HUES48 (cell line): ENCODE measurements around the gene GH1.
"Not testable (repeated sequence)": the region's sequence is repeated elsewhere in the genome, so short reads cannot be mapped to it uniquely, and the experiment has no call there.

Source experiments
- H3K27ac ChIP-seq: one replicate; pipeline ENCODE4 v1.7.0; 2013; ENCODE audit warnings: low read depth, low read length, inconsistent platforms
- H3K27me3 ChIP-seq: 2 replicates; pipeline ENCODE4 v1.6.1; 2013; ENCODE audit warnings: mild to moderate bottlenecking, low read length; ENCODE audit not compliant: control insufficient read depth, insufficient read depth
- H3K36me3 ChIP-seq: 2 replicates; pipeline ENCODE4 v1.6.1; 2013; ENCODE audit warnings: low read length; ENCODE audit not compliant: control insufficient read depth, insufficient read depth
- H3K4me1 ChIP-seq: 2 replicates; pipeline ENCODE4 v1.6.1; 2013; ENCODE audit warnings: mild to moderate bottlenecking, low read length; ENCODE audit not compliant: control insufficient read depth, insufficient read depth
- H3K4me3 ChIP-seq: 2 replicates; pipeline ENCODE4 v1.5.1; 2013; ENCODE audit warnings: mild to moderate bottlenecking, low read depth, low read length
- H3K9ac ChIP-seq: 2 replicates; pipeline ENCODE4 v1.6.1; 2013; ENCODE audit warnings: mild to moderate bottlenecking, low read depth, low read length, moderate library complexity
- H3K9me3 ChIP-seq: 2 replicates; pipeline ENCODE4 v1.6.1; 2013; ENCODE audit warnings: low read length; ENCODE audit not compliant: control insufficient read depth, insufficient read depth

Gene GH1

GRCh38 chr17:63871646-63872365 lies 46.8 kb downstream of the GH1 start:
- not testable (repeated sequence) for H3K9ac ChIP-seq

GRCh38 chr17:63870292-63870665 lies 48.4 kb downstream of the GH1 start:
- not testable (repeated sequence) for H3K4me3 ChIP-seq, H3K36me3 ChIP-seq, H3K9ac ChIP-seq, H3K4me1 ChIP-seq, H3K27ac ChIP-seq, H3K9me3 ChIP-seq, H3K27me3 ChIP-seq

More at GRCh38 chr17:63871646-63872365, 46.8 kb downstream of the GH1 start:
- not testable (repeated sequence) for H3K4me1 ChIP-seq, H3K9me3 ChIP-seq, H3K27ac ChIP-seq, H3K27me3 ChIP-seq, H3K4me3 ChIP-seq, H3K36me3 ChIP-seq

GRCh38 chr17:63869491-63870291 lies 48.9 kb downstream of the GH1 start:
- H3K4me3 ChIP-seq, H3K36me3 ChIP-seq, H3K9ac ChIP-seq, H3K27ac ChIP-seq, H3K9me3 ChIP-seq, H3K27me3 ChIP-seq, H3K4me1 ChIP-seq: not testable (repeated sequence)
